Testis (tissue), 2 donors: ENCODE data around the gene RPS10.

ENCODE experiments used
- POLR2A ChIP-seq: fragments of 450-650 bp; IDR thresholded peaks from one replicate; pipeline ENCODE4 v1.6.1; 2017; ENCODE audit warnings: antibody characterized with exemption, mild to moderate bottlenecking, moderate library complexity
- TF ChIP-seq, protein P1 (sequence below), 3 experiments: fragments of 450-650 bp in 2 of 3; fragments of 200-600 bp in 1 of 3; sonication (generic) in 1 of 3; IDR thresholded peaks; one replicate each; pipeline ENCODE4 v1.5.1; 2016 to 2019; ENCODE audit warnings: antibody characterized with exemption in 3 of 3, mild to moderate bottlenecking in 2 of 3, moderate library complexity in 1 of 3

DNA sequence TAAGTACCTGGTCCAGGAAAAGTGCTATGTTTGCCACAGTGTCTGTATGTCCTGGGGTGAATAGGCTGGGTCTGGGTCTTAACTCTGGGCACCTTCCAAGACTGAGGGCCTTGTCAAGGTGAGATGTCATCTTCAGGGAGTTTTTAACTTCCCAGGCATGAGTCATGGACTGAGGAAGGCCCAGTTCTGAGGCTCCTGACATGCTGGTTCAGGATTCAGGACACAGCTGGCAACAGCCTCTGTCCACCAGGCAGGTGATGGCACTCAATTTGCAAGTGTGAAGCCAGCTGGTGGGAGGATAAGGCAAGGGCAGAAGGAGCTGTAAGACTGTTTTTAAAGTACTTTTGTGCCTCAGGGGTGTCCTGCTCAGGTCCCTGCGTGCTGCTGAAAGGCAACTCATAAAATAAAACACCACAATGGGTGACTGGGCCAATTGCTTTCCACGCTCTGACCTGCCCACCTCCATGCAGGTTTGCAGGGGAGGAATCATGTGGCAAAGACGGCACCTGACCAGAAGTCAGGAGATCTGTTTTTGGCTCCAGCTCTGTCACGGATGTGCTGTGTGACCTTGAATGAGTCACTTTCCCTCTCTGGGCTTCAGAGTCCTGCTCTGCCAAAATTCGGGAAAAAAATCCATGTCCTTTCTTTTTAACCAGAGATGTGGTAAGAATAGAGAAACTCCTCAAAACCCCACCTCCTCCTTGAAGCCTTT is 35.1 kb upstream of the RPS10 start:
- TF ChIP-seq, protein P1, sequence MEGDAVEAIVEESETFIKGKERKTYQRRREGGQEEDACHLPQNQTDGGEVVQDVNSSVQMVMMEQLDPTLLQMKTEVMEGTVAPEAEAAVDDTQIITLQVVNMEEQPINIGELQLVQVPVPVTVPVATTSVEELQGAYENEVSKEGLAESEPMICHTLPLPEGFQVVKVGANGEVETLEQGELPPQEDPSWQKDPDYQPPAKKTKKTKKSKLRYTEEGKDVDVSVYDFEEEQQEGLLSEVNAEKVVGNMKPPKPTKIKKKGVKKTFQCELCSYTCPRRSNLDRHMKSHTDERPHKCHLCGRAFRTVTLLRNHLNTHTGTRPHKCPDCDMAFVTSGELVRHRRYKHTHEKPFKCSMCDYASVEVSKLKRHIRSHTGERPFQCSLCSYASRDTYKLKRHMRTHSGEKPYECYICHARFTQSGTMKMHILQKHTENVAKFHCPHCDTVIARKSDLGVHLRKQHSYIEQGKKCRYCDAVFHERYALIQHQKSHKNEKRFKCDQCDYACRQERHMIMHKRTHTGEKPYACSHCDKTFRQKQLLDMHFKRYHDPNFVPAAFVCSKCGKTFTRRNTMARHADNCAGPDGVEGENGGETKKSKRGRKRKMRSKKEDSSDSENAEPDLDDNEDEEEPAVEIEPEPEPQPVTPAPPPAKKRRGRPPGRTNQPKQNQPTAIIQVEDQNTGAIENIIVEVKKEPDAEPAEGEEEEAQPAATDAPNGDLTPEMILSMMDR (IDR thresholded peaks at IDR 0.05), result no peak
- TF ChIP-seq POLR2A, result no peak
